Hepatocyte (in vitro differentiated cells): Measurements from ENCODE around the gene KRR1.

Source experiments
- EZH2 ChIP-seq: fragments of 200-600 bp; sonication (generic); IDR thresholded peaks from 2 replicates; pipeline ENCODE4 v1.6.1; 2016; ENCODE audit warnings: antibody characterized with exemption, mild to moderate bottlenecking, borderline replicate concordance
- EZH2phosphoT487 ChIP-seq: fragments of 200-600 bp; sonication (generic); IDR thresholded peaks from one replicate; pipeline ENCODE4 v1.6.1; 2018; ENCODE audit warnings: antibody characterized with exemption, mild to moderate bottlenecking, low read depth, moderate library complexity; ENCODE audit not compliant: unreplicated experiment, severe bottlenecking
- TF ChIP-seq, protein P1 (sequence below): fragments of 200-600 bp; sonication (generic); IDR thresholded peaks from 2 replicates; pipeline ENCODE4 v1.5.1; 2016; ENCODE audit warnings: antibody characterized with exemption, mild to moderate bottlenecking; ENCODE audit not compliant: poor library complexity

DNA sequence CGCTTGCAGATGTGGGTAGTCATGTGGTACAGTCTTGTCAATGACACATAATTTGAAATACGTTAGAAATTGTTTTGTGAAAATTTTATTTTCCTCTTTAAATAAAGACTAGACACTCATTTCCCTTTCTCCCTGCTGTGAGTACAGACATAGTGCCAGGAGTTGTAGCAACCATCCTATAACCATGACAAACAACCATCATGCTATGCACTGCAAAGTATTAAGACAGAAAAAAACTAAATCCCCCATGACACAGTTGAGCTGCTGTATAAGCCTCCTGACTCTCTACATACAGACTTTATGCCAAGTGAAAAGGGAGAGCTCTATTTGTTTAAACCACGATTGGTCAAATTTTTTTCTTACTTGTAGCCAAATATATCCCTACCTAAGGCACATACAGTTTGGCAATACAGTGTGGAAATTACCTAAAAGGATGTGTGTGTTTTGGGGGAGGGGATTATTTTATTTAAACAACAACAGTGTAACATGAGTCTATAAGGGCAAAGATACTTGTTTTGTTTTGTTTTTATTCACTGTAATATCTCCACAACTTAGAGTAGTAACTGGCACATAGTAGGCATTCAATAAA lies 45.0 kb upstream of the KRR1 start:
- TF ChIP-seq, protein P1, sequence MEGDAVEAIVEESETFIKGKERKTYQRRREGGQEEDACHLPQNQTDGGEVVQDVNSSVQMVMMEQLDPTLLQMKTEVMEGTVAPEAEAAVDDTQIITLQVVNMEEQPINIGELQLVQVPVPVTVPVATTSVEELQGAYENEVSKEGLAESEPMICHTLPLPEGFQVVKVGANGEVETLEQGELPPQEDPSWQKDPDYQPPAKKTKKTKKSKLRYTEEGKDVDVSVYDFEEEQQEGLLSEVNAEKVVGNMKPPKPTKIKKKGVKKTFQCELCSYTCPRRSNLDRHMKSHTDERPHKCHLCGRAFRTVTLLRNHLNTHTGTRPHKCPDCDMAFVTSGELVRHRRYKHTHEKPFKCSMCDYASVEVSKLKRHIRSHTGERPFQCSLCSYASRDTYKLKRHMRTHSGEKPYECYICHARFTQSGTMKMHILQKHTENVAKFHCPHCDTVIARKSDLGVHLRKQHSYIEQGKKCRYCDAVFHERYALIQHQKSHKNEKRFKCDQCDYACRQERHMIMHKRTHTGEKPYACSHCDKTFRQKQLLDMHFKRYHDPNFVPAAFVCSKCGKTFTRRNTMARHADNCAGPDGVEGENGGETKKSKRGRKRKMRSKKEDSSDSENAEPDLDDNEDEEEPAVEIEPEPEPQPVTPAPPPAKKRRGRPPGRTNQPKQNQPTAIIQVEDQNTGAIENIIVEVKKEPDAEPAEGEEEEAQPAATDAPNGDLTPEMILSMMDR, result no peak
- TF ChIP-seq EZH2, result no peak
- TF ChIP-seq EZH2phosphoT487, result no peak
